Measurements from ENCODE around the gene EVC. TPM values are rescaled to one million over a fixed set of nuclear protein-coding genes. Genes with fewer than 3 reads are reported as not detected.

Gene EVC
- total RNA-seq, 2 experiments from 2014 or later, result 0.70 to 1.5 TPM

DNA sequence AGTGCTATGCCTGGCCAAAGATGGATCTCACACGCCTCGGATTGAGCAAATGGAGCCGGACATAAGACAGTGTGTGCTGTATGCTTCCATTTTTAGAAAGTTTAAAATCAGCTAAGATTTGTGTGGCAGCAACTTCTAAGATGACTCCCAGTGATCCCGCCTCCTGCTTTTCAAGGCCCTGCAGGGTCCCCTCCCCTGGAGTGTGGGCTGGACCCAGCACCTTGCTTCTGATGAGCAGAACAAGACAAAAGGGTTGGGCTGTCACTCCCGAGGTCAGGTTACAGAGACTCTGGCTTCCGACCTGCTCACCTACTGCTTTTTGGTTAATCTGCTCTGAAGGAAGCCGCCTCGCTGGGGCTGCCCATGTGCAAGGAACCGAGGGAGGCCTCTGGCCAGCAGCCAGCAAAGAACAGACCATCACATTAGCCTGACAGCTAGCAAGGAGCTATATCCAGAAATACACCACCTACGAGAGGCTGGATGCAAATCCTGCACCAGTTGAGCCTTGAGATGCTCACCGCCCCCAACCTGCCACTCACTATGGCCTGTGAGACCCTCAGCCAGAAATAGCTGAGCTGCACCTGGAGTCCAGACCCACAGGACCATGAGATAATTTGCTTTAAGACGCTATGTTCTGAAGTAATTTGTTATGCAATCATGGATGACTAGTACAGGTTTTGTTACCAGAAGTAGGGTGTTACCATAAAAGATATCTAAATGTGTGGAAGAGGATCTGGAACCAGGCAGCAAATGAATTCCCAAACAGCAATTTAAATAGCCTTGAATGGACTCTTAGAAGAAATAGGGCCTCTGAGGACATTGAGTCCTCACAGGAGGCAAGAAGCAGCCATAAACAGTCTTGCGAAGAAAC, 134.3 kb downstream of the EVC start:
- no peak for DNase-seq
- CTCF ChIA-PET, result no interaction called here
- TF ChIP-seq CTCF (IDR thresholded peaks at IDR 0.05), result no peak
- ATAC-seq (ENCODE audit: poor library complexity), result no peak
- Histone ChIP-seq H3K9me3 (ENCODE audit: control insufficient read depth in 1 of 2, insufficient read depth in 1 of 2, low read length in 2 of 2) (peaks cover 0 to 18% of the 10 kb centered on the region in 2 experiments), H3K4me1 (ENCODE audit: insufficient read depth, low read length) (no peaks in the 10 kb centered on the region), H3K36me3 (ENCODE audit: insufficient read depth, low read length) (no peaks in the 10 kb centered on the region), H3K27ac (ENCODE audit: low read depth in 1 of 2, low read length in 2 of 2) (no peak overlapping the region), H3K4me3 (ENCODE audit: low read length) (no peak overlapping the region), H3K27me3 (ENCODE audit: control insufficient read depth in 1 of 2, insufficient read depth in 2 of 2, low read length in 2 of 2) (no peaks in the 10 kb centered on the region)
- POLR2A ChIA-PET, result no interaction called here
- H3K9me3 Mint-ChIP-seq, result no peaks in the 10 kb centered on the region
- intact Hi-C loops (cut with DNase I, micrococcal nuclease), result no loop called here
- no peak overlapping the region for H3K27ac Mint-ChIP-seq
- no peak overlapping the region for H3K4me3 Mint-ChIP-seq
- peaks cover 15% of the 10 kb centered on the region for H3K27me3 Mint-ChIP-seq
- H3K36me3 Mint-ChIP-seq (ENCODE audit: low read depth), result no peaks in the 10 kb centered on the region
- H3K4me1 Mint-ChIP-seq (ENCODE audit: low read depth), result no peaks in the 10 kb centered on the region

DNA sequence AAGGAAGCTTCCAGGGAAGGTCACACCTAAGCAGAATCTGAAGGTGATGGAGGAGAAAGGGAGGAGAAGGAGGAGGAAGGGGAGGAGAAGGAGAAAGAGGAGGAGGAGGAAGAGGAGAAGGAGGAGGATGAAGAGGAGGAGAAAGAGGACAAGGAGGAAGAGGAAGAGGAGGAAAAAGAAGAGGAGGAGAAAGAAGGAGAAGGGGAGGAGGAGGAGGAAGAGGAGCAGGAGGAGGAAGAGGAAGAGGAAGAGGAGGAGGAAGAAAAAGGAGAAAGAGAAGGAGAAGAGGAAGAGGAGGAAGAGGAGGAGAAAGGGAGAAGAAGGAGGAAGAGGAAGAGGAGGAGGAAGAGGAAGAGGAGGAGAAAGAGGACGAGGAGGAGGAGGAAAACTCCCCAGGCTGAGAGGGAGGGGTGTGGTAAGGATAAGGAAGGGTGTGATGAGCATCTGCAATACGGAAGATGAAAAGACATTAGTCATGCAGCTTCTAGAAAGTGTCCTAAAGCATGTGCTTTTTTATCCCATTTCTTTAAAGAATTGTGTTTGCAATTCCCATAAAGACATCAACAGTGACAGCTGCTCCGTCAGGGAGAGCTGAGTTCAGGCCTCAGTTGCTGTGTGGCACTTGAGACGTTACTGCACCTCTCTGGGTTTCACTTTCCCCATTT, 140.8 kb downstream of the EVC start:
- Mint-ChIP-seq H3K4me3 (no peak overlapping the region), H3K9me3 (no peaks in the 10 kb centered on the region), H3K27me3 (peaks cover 15% of the 10 kb centered on the region), H3K4me1 (ENCODE audit: low read depth) (no peaks in the 10 kb centered on the region), H3K36me3 (ENCODE audit: low read depth) (no peaks in the 10 kb centered on the region), H3K27ac (no peak overlapping the region)
- DNase-seq, result no peak
- no peaks in the 10 kb centered on the region for H3K4me1 ChIP-seq (ENCODE audit: insufficient read depth, low read length)
- H3K27me3 ChIP-seq (ENCODE audit: control insufficient read depth in 1 of 2, insufficient read depth in 2 of 2, low read length in 2 of 2), result peaks cover 0 to 3% of the 10 kb centered on the region in 2 experiments
- no peak overlapping the region for H3K27ac ChIP-seq (ENCODE audit: low read depth in 1 of 2, low read length in 2 of 2)
- POLR2A ChIA-PET, result no interaction called here
- no peak for ATAC-seq (ENCODE audit: poor library complexity)
- TF ChIP-seq CTCF (IDR thresholded peaks at IDR 0.05), result no peak
- H3K9me3 ChIP-seq (ENCODE audit: control insufficient read depth in 1 of 2, insufficient read depth in 1 of 2, low read length in 2 of 2), result no peaks in the 10 kb centered on the region
- no peak overlapping the region for H3K4me3 ChIP-seq (ENCODE audit: low read length)
- intact Hi-C loops (cut with DNase I, micrococcal nuclease), result no loop called here
- CTCF ChIA-PET, result no interaction called here
- no peaks in the 10 kb centered on the region for H3K36me3 ChIP-seq (ENCODE audit: insufficient read depth, low read length)

- Mint-ChIP-seq H3K4me3 (no peak overlapping the region), H3K27ac (no peak overlapping the region), H3K36me3 (ENCODE audit: low read depth) (no peaks in the 10 kb centered on the region), H3K9me3 (no peaks in the 10 kb centered on the region), H3K27me3 (peaks cover 7% of the 10 kb centered on the region), H3K4me1 (ENCODE audit: low read depth) (no peaks in the 10 kb centered on the region)
- Histone ChIP-seq H3K27me3 (ENCODE audit: control insufficient read depth in 1 of 2, insufficient read depth in 2 of 2, low read length in 2 of 2) (peaks cover 0 to 3% of the 10 kb centered on the region in 2 experiments), H3K36me3 (ENCODE audit: insufficient read depth, low read length) (no peaks in the 10 kb centered on the region), H3K4me1 (ENCODE audit: insufficient read depth, low read length) (no peaks in the 10 kb centered on the region), H3K27ac (ENCODE audit: low read depth in 1 of 2, low read length in 2 of 2) (no peak overlapping the region), H3K9me3 (ENCODE audit: control insufficient read depth in 1 of 2, insufficient read depth in 1 of 2, low read length in 2 of 2) (no peaks in the 10 kb centered on the region), H3K4me3 (ENCODE audit: low read length) (no peak overlapping the region)
- CTCF ChIA-PET, result no interaction called here
- ATAC-seq (ENCODE audit: poor library complexity), result no peak
- no peak for TF ChIP-seq CTCF (IDR thresholded peaks at IDR 0.05)
- POLR2A ChIA-PET, result no interaction called here
- intact Hi-C loops (cut with DNase I, micrococcal nuclease), result no loop called here
- DNase-seq, result no peak
Observed at GRCh38 chr4:5852523-5853202, 141.7 kb downstream of the EVC start.
